Measurements from ENCODE around the gene SLC16A9.
"Not testable (repeated sequence)": the region's sequence is repeated elsewhere in the genome, so short reads cannot be mapped to it uniquely, and the experiment has no call there.

Gene SLC16A9

GRCh38 chr10:59677253-59677831 is 32.3 kb downstream of the SLC16A9 start:
- in situ Hi-C loops (cut with HindIII; ENCODE audit: low sequenced_read_pairs) = no loop called here

GRCh38 chr10:59675812-59676211 is 33.8 kb downstream of the SLC16A9 start:
- in situ Hi-C loops (cut with HindIII; ENCODE audit: low sequenced_read_pairs) = no loop called here

GRCh38 chr10:59674215-59674836 is 35.3 kb downstream of the SLC16A9 start:
- in situ Hi-C loops (cut with HindIII; ENCODE audit: low sequenced_read_pairs) = no loop called here

- in situ Hi-C loops (cut with HindIII; ENCODE audit: low sequenced_read_pairs) = no loop called here
These were observed 37.3 kb downstream of the SLC16A9 start for GRCh38 chr10:59672150-59672875.

- in situ Hi-C loops (cut with HindIII; ENCODE audit: low sequenced_read_pairs) = no loop called here
These were observed 39.4 kb downstream of the SLC16A9 start for GRCh38 chr10:59670269-59670668.

- in situ Hi-C loops (cut with HindIII; ENCODE audit: low sequenced_read_pairs) = no loop called here
These were observed 41.6 kb downstream of the SLC16A9 start for GRCh38 chr10:59668096-59668495.

GRCh38 chr10:59666310-59666709 is 43.3 kb downstream of the SLC16A9 start:
- in situ Hi-C loops (cut with HindIII; ENCODE audit: low sequenced_read_pairs) = no loop called here

- in situ Hi-C loops (cut with HindIII; ENCODE audit: low sequenced_read_pairs) = not testable (repeated sequence)
These were observed 46.4 kb downstream of the SLC16A9 start for GRCh38 chr10:59663213-59663612.

- in situ Hi-C loops (cut with HindIII; ENCODE audit: low sequenced_read_pairs) = no loop called here
These were observed 51.9 kb downstream of the SLC16A9 start for GRCh38 chr10:59657724-59658123.

GRCh38 chr10:59655309-59655708 is 54.3 kb downstream of the SLC16A9 start:
- in situ Hi-C loops (cut with HindIII; ENCODE audit: low sequenced_read_pairs) = no loop called here

- in situ Hi-C loops (cut with HindIII; ENCODE audit: low sequenced_read_pairs) = no loop called here
These were observed 55.6 kb downstream of the SLC16A9 start for GRCh38 chr10:59654007-59654406.

GRCh38 chr10:59651902-59652301 is 57.7 kb downstream of the SLC16A9 start:
- in situ Hi-C loops (cut with HindIII; ENCODE audit: low sequenced_read_pairs) = no loop called here

- in situ Hi-C loops (cut with HindIII; ENCODE audit: low sequenced_read_pairs) = loop anchor here (5.0 kb wide), 1 partner anchor 43 kb away; no protein-coding TSS in a partner anchor
These were observed 59.9 kb downstream of the SLC16A9 start for GRCh38 chr10:59649606-59650346.

- in situ Hi-C loops (cut with HindIII; ENCODE audit: low sequenced_read_pairs) = loop anchor here (5.0 kb wide), 1 partner anchor 44 kb away; no protein-coding TSS in a partner anchor
These were observed 60.9 kb downstream of the SLC16A9 start for GRCh38 chr10:59648711-59649201.

GRCh38 chr10:59644841-59645240 is 64.8 kb downstream of the SLC16A9 start:
- in situ Hi-C loops (cut with HindIII; ENCODE audit: low sequenced_read_pairs) = loop anchor here (5.0 kb wide), 1 partner anchor 47 kb away; no protein-coding TSS in a partner anchor

- in situ Hi-C loops (cut with HindIII; ENCODE audit: low sequenced_read_pairs) = not testable (repeated sequence)
These were observed 68.0 kb downstream of the SLC16A9 start for GRCh38 chr10:59641688-59642087.

- in situ Hi-C loops (cut with HindIII; ENCODE audit: low sequenced_read_pairs) = no loop called here
These were observed 74.0 kb downstream of the SLC16A9 start for GRCh38 chr10:59635502-59636290.

- in situ Hi-C loops (cut with HindIII; ENCODE audit: low sequenced_read_pairs) = no loop called here
These were observed 75.5 kb downstream of the SLC16A9 start for GRCh38 chr10:59634102-59634501.

- in situ Hi-C loops (cut with HindIII; ENCODE audit: low sequenced_read_pairs) = no loop called here
These were observed 76.6 kb downstream of the SLC16A9 start for GRCh38 chr10:59633063-59633462.

All from endothelial cell of hepatic sinusoid (primary cell).